ENCODE measurements around the gene NXPH3.

- TF ChIP-seq CTCF (IDR thresholded peaks at IDR 0.05 in 2 of 3, conservative IDR thresholded peaks at IDR 0.05 in 1 of 3; ENCODE audit: control insufficient read depth in 2 of 3, extremely low read depth in 1 of 3, insufficient read depth in 1 of 3, low read depth in 3 of 3, low read length in 3 of 3) (no peak), POLR2A (IDR thresholded peaks at IDR 0.05; ENCODE audit: low read depth, low read length) (no peak), MXI1 (IDR thresholded peaks at IDR 0.05; ENCODE audit: low read depth, low read length) (no peak), USF2 (IDR thresholded peaks at IDR 0.05; ENCODE audit: borderline replicate concordance, low read depth, low read length) (no peak), KDM1A (IDR thresholded peaks at IDR 0.05; ENCODE audit: borderline replicate concordance) (no peak), REST (IDR thresholded peaks at IDR 0.05; ENCODE audit: low read depth, low read length) (no peak), GABPA (IDR thresholded peaks at IDR 0.05; ENCODE audit: low read depth) (no peak), BCLAF1 (IDR thresholded peaks at IDR 0.05) (no peak), TAF1 (IDR thresholded peaks at IDR 0.05; ENCODE audit: borderline replicate concordance, low read depth, low read length) (no peak), USF1 (IDR thresholded peaks at IDR 0.05; ENCODE audit: borderline replicate concordance, extremely low read length, insufficient read depth, low read depth, low read length) (no peak)
These were observed 2.0 kb upstream of the NXPH3 start for GRCh38 chr17:49573510-49574322.

All from GM12878 (cell line).